Measurements from ENCODE around the gene GLT8D1. TPM values are rescaled to one million over a fixed set of nuclear protein-coding genes. Genes with fewer than 3 reads are reported as not detected.

Gene GLT8D1
- total RNA-seq, 1 experiment from 2014 or later = 26.5 TPM

DNA sequence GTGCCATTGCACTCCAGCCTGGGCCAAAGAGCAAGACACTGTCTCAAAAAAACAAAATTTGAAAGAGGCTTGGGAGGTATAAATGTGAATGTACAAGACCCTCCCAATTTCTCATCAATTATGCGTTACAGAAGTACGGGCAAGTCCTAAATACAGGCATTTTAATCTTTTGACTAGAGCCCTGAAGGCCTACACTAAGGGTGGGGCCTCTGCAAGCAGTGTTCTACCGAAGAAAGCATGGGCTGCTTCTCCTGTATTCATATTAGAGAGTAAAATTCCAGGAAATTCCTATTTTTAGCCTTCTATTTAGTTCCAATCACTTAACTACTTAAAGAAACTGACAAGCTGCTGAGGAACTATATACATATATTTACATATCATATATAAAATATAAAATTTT, 45.5 kb downstream of the GLT8D1 start:
- Histone ChIP-seq H3K36me3 (ENCODE audit: insufficient read depth, low read length, poor library complexity, severe bottlenecking) (peaks cover 12% of the 10 kb centered on the region), H3K27ac (ENCODE audit: low read depth, low read length, poor library complexity, severe bottlenecking) (no peak overlapping the region), H3K27me3 (replicated peaks; ENCODE audit: insufficient read depth, low read depth, low read length, poor library complexity) (no peaks in the 10 kb centered on the region), H3K9me3 (ENCODE audit: low read depth, low read length, poor library complexity, severe bottlenecking) (no peaks in the 10 kb centered on the region), H3K4me3 (ENCODE audit: low read depth, low read length, poor library complexity, severe bottlenecking) (no peak overlapping the region), H3K4me1 (ENCODE audit: insufficient read depth, low read length, poor library complexity, severe bottlenecking) (no peaks in the 10 kb centered on the region)
- intact Hi-C loops (cut with micrococcal nuclease; ENCODE audit: unreplicated experiment) = no loop called here
- DNase-seq (ENCODE audit: low spot score) = no peak
- no peak for TF ChIP-seq EZH2 (IDR thresholded peaks at IDR 0.05; ENCODE audit: borderline replicate concordance, low read depth, low read length, poor library complexity, severe bottlenecking)
- TF ChIP-seq, protein P1, sequence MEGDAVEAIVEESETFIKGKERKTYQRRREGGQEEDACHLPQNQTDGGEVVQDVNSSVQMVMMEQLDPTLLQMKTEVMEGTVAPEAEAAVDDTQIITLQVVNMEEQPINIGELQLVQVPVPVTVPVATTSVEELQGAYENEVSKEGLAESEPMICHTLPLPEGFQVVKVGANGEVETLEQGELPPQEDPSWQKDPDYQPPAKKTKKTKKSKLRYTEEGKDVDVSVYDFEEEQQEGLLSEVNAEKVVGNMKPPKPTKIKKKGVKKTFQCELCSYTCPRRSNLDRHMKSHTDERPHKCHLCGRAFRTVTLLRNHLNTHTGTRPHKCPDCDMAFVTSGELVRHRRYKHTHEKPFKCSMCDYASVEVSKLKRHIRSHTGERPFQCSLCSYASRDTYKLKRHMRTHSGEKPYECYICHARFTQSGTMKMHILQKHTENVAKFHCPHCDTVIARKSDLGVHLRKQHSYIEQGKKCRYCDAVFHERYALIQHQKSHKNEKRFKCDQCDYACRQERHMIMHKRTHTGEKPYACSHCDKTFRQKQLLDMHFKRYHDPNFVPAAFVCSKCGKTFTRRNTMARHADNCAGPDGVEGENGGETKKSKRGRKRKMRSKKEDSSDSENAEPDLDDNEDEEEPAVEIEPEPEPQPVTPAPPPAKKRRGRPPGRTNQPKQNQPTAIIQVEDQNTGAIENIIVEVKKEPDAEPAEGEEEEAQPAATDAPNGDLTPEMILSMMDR (conservative IDR thresholded peaks at IDR 0.05; ENCODE audit: low read depth, low read length) = no peak
- no TSS peak for BruUV-seq (replicated peaks)
- ChIA-PET POLR2A (ENCODE audit: low non-redundant PET) (no interaction called here), CTCF (no interaction called here)

DNA sequence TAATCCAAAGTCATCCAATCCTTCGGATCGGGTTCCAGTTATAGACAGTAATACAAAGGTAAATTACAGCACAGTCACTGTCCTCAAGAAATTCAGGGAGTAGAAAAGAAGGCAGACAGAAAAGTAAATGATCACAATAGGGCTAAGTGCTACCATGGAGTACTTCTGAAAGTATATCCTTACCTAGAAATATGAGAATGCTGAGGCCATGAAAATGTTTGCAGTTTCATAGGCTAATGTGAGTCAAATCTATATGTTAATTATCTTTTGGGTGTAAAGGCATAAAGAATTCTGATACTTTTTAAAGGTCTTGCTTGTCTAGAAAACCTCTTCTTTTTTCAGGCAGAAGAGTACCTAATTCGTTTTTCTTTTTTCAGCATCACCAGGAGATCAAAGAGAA, 49.7 kb downstream of the GLT8D1 start:
- intact Hi-C loops (cut with micrococcal nuclease; ENCODE audit: unreplicated experiment) = no loop called here
- H3K27me3 ChIP-seq (replicated peaks; ENCODE audit: insufficient read depth, low read depth, low read length, poor library complexity) = no peaks in the 10 kb centered on the region
- no peak for TF ChIP-seq EZH2 (IDR thresholded peaks at IDR 0.05; ENCODE audit: borderline replicate concordance, low read depth, low read length, poor library complexity, severe bottlenecking)
- ChIA-PET CTCF (no interaction called here), POLR2A (ENCODE audit: low non-redundant PET) (no interaction called here)
- H3K4me1 ChIP-seq (ENCODE audit: insufficient read depth, low read length, poor library complexity, severe bottlenecking) = no peaks in the 10 kb centered on the region
- DNase-seq (ENCODE audit: low spot score) = no peak
- H3K36me3 ChIP-seq (ENCODE audit: insufficient read depth, low read length, poor library complexity, severe bottlenecking) = peaks cover 17% of the 10 kb centered on the region
- H3K27ac ChIP-seq (ENCODE audit: low read depth, low read length, poor library complexity, severe bottlenecking) = no peak overlapping the region
- no peaks in the 10 kb centered on the region for H3K9me3 ChIP-seq (ENCODE audit: low read depth, low read length, poor library complexity, severe bottlenecking)
- BruUV-seq (replicated peaks) = no TSS peak
- no peak overlapping the region for H3K4me3 ChIP-seq (ENCODE audit: low read depth, low read length, poor library complexity, severe bottlenecking)

DNA sequence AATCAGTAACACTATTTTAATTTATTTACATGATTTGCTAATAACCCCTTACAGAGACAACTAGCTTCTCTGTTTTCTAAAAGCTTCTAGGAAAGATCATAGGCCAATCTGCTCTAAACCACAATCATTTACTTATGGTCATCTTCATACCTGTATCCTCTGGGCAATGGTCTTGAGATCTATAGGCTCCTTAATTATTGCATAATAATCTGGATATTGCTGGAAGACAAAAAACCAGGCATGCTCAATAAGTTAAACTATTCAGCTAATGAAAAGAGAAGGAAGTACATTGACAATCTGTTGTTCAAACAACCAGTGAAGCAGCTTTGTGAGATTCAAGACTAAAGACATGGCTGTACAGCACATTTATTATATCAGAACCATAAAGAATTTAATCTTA, 54.0 kb downstream of the GLT8D1 start:
- POLR2A ChIA-PET (ENCODE audit: low non-redundant PET) = no interaction called here
- peaks cover 9% of the 10 kb centered on the region for H3K36me3 ChIP-seq (ENCODE audit: insufficient read depth, low read length, poor library complexity, severe bottlenecking)
- CTCF ChIA-PET = no interaction called here

DNA sequence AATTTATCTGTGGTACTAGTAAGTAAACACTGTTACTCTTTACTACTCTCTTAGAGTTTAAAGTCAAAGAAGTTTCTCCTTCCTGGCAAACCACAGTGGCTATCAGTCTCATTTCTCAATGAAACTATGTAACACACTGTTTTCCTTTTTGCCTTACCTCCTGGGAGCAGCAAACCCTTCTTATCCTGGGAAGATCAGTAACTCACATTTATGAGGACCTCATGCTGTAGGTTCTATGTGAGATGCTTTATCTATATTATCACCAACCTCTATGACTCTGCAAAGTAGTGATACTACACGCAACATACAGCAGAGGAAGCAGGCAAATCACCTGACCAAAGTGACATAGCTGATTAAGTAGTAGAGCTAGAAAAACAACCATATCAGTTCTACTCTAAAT, 55.2 kb downstream of the GLT8D1 start:
- no peaks in the 10 kb centered on the region for H3K9me3 ChIP-seq (ENCODE audit: low read depth, low read length, poor library complexity, severe bottlenecking)
- no peak for TF ChIP-seq EZH2 (IDR thresholded peaks at IDR 0.05; ENCODE audit: borderline replicate concordance, low read depth, low read length, poor library complexity, severe bottlenecking)
- TF ChIP-seq, protein P1 (conservative IDR thresholded peaks at IDR 0.05; ENCODE audit: low read depth, low read length) = no peak
- CTCF ChIA-PET = no interaction called here
- DNase-seq (ENCODE audit: low spot score) = no peak
- intact Hi-C loops (cut with micrococcal nuclease; ENCODE audit: unreplicated experiment) = no loop called here
- peaks cover 14% of the 10 kb centered on the region for H3K36me3 ChIP-seq (ENCODE audit: insufficient read depth, low read length, poor library complexity, severe bottlenecking)
- H3K27ac ChIP-seq (ENCODE audit: low read depth, low read length, poor library complexity, severe bottlenecking) = no peak overlapping the region
- POLR2A ChIA-PET (ENCODE audit: low non-redundant PET) = no interaction called here
- BruUV-seq (replicated peaks) = no TSS peak
- H3K4me3 ChIP-seq (ENCODE audit: low read depth, low read length, poor library complexity, severe bottlenecking) = no peak overlapping the region
- H3K27me3 ChIP-seq (replicated peaks; ENCODE audit: insufficient read depth, low read depth, low read length, poor library complexity) = no peaks in the 10 kb centered on the region
- no peaks in the 10 kb centered on the region for H3K4me1 ChIP-seq (ENCODE audit: insufficient read depth, low read length, poor library complexity, severe bottlenecking)

More for the DNA sequence above, 54.0 kb downstream of the GLT8D1 start:
- BruUV-seq (replicated peaks) = no TSS peak
- no peak for DNase-seq (ENCODE audit: low spot score)
- H3K27ac ChIP-seq (ENCODE audit: low read depth, low read length, poor library complexity, severe bottlenecking) = no peak overlapping the region
- no peaks in the 10 kb centered on the region for H3K9me3 ChIP-seq (ENCODE audit: low read depth, low read length, poor library complexity, severe bottlenecking)
- TF ChIP-seq EZH2 (IDR thresholded peaks at IDR 0.05; ENCODE audit: borderline replicate concordance, low read depth, low read length, poor library complexity, severe bottlenecking) = no peak
- TF ChIP-seq, protein P1 (conservative IDR thresholded peaks at IDR 0.05; ENCODE audit: low read depth, low read length) = no peak
- H3K4me3 ChIP-seq (ENCODE audit: low read depth, low read length, poor library complexity, severe bottlenecking) = no peak overlapping the region
- H3K4me1 ChIP-seq (ENCODE audit: insufficient read depth, low read length, poor library complexity, severe bottlenecking) = no peaks in the 10 kb centered on the region
- no peaks in the 10 kb centered on the region for H3K27me3 ChIP-seq (replicated peaks; ENCODE audit: insufficient read depth, low read depth, low read length, poor library complexity)
- intact Hi-C loops (cut with micrococcal nuclease; ENCODE audit: unreplicated experiment) = no loop called here
